ENCODE measurements around the gene NELL1.

DNA sequence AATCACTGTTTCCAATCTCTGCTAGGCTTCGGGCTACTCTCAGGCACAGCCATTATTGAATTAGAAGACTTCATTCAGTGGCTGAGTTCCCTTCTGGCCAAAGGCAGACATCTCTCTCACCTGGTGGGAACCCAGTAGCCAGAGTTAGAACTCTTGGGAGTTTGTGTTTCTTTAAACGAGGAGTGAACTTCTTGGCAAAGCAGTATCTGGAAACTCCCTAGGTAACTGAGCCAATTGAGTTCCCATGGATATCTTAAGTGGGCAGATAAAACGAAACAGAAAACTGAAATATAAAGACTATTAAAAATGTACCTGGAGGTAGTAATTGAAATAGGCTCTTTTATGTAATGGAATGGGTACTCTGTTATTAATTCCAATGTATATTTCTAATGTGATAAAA, 125.6 kb downstream of the NELL1 start:
- no peak for TF ChIP-seq EZH2 (IDR thresholded peaks at IDR 0.05; ENCODE audit: insufficient read depth, poor library complexity, severe bottlenecking)
- TF ChIP-seq EZH2phosphoT487 (IDR thresholded peaks at IDR 0.05; ENCODE audit: insufficient read depth, low read depth) = no peak
